HUES6 (cell line): ENCODE data around the gene ASB18.

Source experiments
- H3K27ac ChIP-seq: 2 replicates; pipeline ENCODE4 v1.7.0; 2013; ENCODE audit warnings: low read depth, mild to moderate bottlenecking, low read length, inconsistent platforms
- H3K27me3 ChIP-seq: 2 replicates; pipeline ENCODE4 v1.6.1; 2013; ENCODE audit warnings: low read length; ENCODE audit not compliant: control insufficient read depth, insufficient read depth
- H3K36me3 ChIP-seq: 2 replicates; pipeline ENCODE4 v1.6.1; 2013; ENCODE audit warnings: low read length; ENCODE audit not compliant: control insufficient read depth, insufficient read depth
- H3K4me1 ChIP-seq: 2 replicates; pipeline ENCODE4 v1.6.1; 2013; ENCODE audit warnings: low read length; ENCODE audit not compliant: control insufficient read depth, insufficient read depth
- H3K4me3 ChIP-seq: 2 replicates; pipeline ENCODE4 v1.5.1; 2013; ENCODE audit warnings: low read depth, low read length
- H3K9ac ChIP-seq: one replicate; pipeline ENCODE4 v1.6.1; 2013; ENCODE audit warnings: mild to moderate bottlenecking, low read length
- H3K9me3 ChIP-seq: 2 replicates; pipeline ENCODE4 v1.6.1; 2013; ENCODE audit warnings: low read depth, low read length; ENCODE audit not compliant: control insufficient read depth, insufficient read depth

The ASB18 gene

DNA sequence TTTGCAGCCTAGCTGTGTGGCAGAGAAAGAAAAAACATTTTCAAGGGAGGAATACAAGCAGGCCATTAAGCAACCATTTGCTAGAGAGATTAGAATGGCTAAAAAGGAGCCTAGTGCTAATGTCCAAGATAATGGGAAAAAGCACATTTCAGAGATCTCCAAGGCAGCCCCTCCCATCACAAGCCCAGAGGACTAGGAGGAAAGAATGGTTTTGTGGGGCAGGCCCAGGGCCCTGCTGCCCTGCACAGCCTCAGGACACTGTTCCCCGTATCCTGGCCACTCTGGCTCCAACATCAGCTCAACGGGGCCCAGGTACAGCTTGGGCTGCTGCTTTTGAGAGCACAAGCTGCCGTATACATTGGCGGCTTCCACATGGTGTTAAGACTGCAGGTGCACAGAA is 79.5 kb downstream of the ASB18 start:
- Histone ChIP-seq H3K9me3 (peaks cover 19% of the 10 kb centered on the region), H3K36me3 (no peaks in the 10 kb centered on the region), H3K4me1 (peaks cover 9% of the 10 kb centered on the region; the same call in 1 of the 2 replicates), H3K9ac (no peak overlapping the region), H3K27ac (no peak overlapping the region), H3K27me3 (peaks cover 9% of the 10 kb centered on the region; the same call in 1 of the 2 replicates), H3K4me3 (no peak overlapping the region)

- peaks cover 19% of the 10 kb centered on the region for H3K9me3 ChIP-seq
- H3K9ac ChIP-seq, result no peak overlapping the region
- H3K36me3 ChIP-seq, result no peaks in the 10 kb centered on the region
- H3K4me3 ChIP-seq, result peak overlapping the region; percentile 61; the same call in 1 of the 2 replicates
- peaks cover 18% of the 10 kb centered on the region for H3K4me1 ChIP-seq
- H3K27ac ChIP-seq, result no peak overlapping the region
- peaks cover 35% of the 10 kb centered on the region for H3K27me3 ChIP-seq
Measured at GRCh38 chr2:236180831-236181453, 83.3 kb downstream of the ASB18 start.

GRCh38 chr2:236180076-236180816 is 84.0 kb downstream of the ASB18 start:
- Histone ChIP-seq H3K9me3 (peaks cover 14% of the 10 kb centered on the region), H3K9ac (peak overlapping the region; percentile 26), H3K27ac (no peak overlapping the region), H3K4me1 (peaks cover 25% of the 10 kb centered on the region), H3K4me3 (peak overlapping the region; percentile 61; the same call in 1 of the 2 replicates), H3K27me3 (peaks cover 42% of the 10 kb centered on the region), H3K36me3 (no peaks in the 10 kb centered on the region)

- Histone ChIP-seq H3K4me1 (peaks cover 33% of the 10 kb centered on the region), H3K27ac (no peak overlapping the region), H3K9me3 (peaks cover 6% of the 10 kb centered on the region), H3K36me3 (no peaks in the 10 kb centered on the region), H3K27me3 (peaks cover 49% of the 10 kb centered on the region), H3K9ac (peak overlapping the region; percentile 27), H3K4me3 (peak overlapping the region; percentile 61)
Measured at GRCh38 chr2:236179236-236180075, 84.8 kb downstream of the ASB18 start.

DNA sequence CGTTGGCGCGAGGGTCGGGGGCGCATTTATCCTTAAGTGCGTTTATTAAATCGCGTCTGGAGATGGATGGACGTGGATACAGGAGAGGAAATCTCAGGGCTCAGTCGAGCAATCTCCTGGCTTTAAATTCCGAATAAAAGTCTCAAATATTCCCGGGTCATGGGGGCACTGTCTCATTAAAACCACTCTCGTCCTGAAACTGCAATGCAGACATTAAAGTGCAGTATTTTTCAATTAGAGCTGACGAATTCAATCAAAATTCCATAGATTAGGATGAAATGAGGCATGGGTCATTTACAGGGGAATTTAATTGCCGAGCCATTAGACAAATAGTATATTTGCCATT is 85.3 kb downstream of the ASB18 start:
- H3K27me3 ChIP-seq, result peaks cover 55% of the 10 kb centered on the region
- peak overlapping the region; percentile 61 for H3K4me3 ChIP-seq
- H3K9ac ChIP-seq, result peak overlapping the region; percentile 27

DNA sequence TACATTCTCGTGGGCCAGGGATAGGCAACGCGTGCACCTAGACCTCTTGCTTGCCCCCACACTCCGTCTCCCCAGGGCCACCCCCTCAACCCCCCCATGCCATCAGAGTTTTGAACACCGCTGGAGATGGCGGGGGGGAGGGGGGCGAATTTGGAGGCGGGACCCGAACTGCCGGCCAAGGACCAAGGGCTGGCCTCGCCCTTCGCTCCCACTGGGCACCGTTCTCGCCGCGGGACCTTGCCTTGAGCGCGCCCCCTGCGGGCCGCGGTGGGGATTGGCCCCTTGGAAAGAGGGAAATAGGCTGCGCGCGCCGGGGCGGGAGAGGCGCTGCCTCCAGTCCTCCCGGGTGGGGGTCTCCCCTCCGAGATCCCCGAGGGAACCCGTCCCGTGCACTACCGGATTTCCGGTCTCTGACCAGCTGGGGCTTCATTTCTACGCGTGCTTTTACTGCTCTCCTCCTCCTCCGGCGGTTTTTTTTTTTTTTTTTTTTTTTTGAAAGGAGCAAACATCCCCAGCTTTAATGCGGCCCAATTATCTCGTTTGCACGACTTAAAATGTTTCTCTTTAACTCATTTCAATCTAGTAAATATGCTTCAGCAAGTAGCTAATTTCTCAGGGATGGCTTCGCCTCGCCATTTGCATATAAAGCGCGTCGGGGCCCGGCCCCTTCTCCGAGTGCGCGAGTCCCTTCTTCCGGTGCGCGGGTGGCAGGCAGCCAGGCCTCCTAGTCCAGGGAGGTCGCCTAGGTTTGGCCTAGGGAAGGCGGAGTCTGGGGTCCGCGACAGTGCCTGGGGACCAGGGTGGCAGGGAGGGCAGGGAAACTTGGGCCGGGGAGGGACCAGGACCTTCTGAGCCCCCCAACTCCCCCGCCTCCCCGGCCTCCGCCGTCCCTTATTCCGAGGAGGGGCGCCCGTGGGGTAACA is 86.0 kb downstream of the ASB18 start:
- Histone ChIP-seq H3K27ac (peak overlapping the region; percentile 63; the same call in 1 of the 2 replicates), H3K36me3 (no peaks in the 10 kb centered on the region), H3K9ac (peak overlapping the region; percentile 27), H3K9me3 (no peaks in the 10 kb centered on the region), H3K4me3 (peak overlapping the region; percentile 61), H3K4me1 (peaks cover 45% of the 10 kb centered on the region), H3K27me3 (peaks cover 62% of the 10 kb centered on the region)

More for the DNA sequence above, 85.3 kb downstream of the ASB18 start:
- Histone ChIP-seq H3K9me3 (peaks cover 1% of the 10 kb centered on the region; the same call in 1 of the 2 replicates), H3K27ac (peak overlapping the region; percentile 63; the same call in 1 of the 2 replicates), H3K36me3 (no peaks in the 10 kb centered on the region), H3K4me1 (peaks cover 38% of the 10 kb centered on the region)

GRCh38 chr2:236177604-236177966 is 86.6 kb downstream of the ASB18 start:
- H3K4me1 ChIP-seq, result peaks cover 48% of the 10 kb centered on the region
- no peaks in the 10 kb centered on the region for H3K9me3 ChIP-seq
- peaks cover 68% of the 10 kb centered on the region for H3K27me3 ChIP-seq
- no peak overlapping the region for H3K9ac ChIP-seq
- no peak overlapping the region for H3K27ac ChIP-seq
- peak overlapping the region; percentile 61 for H3K4me3 ChIP-seq
- H3K36me3 ChIP-seq, result no peaks in the 10 kb centered on the region

DNA sequence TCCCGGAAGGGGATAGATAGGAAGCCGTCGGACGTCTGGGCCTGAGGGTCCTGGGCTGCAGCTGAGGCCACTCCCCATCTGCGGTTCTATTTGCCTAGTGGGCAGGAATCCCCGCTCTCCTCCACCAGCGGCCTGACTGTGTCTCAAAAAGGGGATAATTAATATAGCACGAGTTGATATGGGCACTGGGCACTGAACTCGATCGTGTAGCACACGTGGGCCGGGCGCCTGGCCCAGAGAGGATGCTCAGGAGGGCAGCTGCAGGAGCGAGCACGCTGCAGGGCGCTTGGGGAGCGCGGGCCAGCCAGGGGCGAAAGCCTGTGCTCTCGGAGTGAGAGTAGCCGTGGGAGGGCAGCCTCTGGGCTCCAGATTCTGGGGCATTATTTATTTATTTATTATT is 87.3 kb downstream of the ASB18 start:
- H3K36me3 ChIP-seq, result no peaks in the 10 kb centered on the region
- H3K27me3 ChIP-seq, result peaks cover 74% of the 10 kb centered on the region
- no peaks in the 10 kb centered on the region for H3K9me3 ChIP-seq
- no peak overlapping the region for H3K9ac ChIP-seq
- no peak overlapping the region for H3K27ac ChIP-seq
- peaks cover 54% of the 10 kb centered on the region for H3K4me1 ChIP-seq
- no peak overlapping the region for H3K4me3 ChIP-seq

- H3K27me3 ChIP-seq, result peaks cover 80% of the 10 kb centered on the region
- H3K9ac ChIP-seq, result no peak overlapping the region
- no peaks in the 10 kb centered on the region for H3K36me3 ChIP-seq
- H3K4me3 ChIP-seq, result no peak overlapping the region
- H3K27ac ChIP-seq, result no peak overlapping the region
- H3K9me3 ChIP-seq, result no peaks in the 10 kb centered on the region
- H3K4me1 ChIP-seq, result peaks cover 58% of the 10 kb centered on the region
Measured at GRCh38 chr2:236176417-236176816, 87.8 kb downstream of the ASB18 start.

DNA sequence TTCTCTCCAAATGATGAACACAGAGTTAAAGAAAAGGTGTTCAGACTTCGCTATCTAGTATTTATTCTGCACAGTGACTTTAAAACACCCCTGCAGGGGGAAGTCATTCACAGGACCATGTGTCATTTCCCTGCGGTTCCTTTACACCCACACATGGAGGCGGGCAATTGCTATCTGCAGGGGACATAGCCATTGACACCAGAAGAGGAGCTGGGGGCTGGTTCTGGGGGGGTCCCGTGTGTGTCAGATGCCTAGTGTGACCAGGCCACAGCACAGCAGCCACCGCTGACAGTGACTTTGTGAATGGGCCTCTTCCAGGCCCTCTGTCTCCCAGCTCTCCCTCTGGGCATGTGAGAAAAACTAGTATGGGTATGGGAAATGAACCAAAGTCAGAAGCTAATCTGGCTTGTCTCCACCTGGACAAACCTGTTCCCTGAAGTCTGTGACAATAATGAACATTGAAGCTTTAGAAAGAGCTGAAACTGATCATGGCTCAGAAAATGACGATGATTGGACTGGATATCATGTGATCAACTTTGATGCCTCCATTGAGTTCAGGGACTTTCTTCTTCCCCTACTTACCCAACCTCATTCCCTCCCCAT is 88.6 kb downstream of the ASB18 start:
- Histone ChIP-seq H3K27ac (no peak overlapping the region), H3K36me3 (no peaks in the 10 kb centered on the region), H3K9me3 (no peaks in the 10 kb centered on the region), H3K27me3 (peaks cover 88% of the 10 kb centered on the region), H3K4me3 (no peak overlapping the region), H3K4me1 (peaks cover 65% of the 10 kb centered on the region), H3K9ac (no peak overlapping the region)
